Activated CD8-positive, alpha-beta memory T cell treated with anti-CD3 and anti-CD28 coated beads, Interleukin-2, amount 10 ng/mL, durations not matched to agents 7 days and 5 days (primary cell): ENCODE data around the gene CAMSAP1. TPM values are rescaled to one million over a fixed set of nuclear protein-coding genes. Genes with fewer than 3 reads are reported as not detected.

Experiments
- ATAC-seq: fragments of 150-1000 bp; cut with Tn5 transposase; one replicate; pipeline ENCODE4 v1.10.0; 2021; ENCODE audit warnings: moderate library complexity
- CTCF ChIA-PET: fragments of 350-600 bp; sonication (Branson Sonifier 250); formaldehyde crosslinking; loops from one replicate; lab custom pipeline; 2021; ENCODE audit warnings: antibody characterized with exemption; lab: Charles Lee
- DNase-seq: peaks from one replicate; pipeline ENCODE4 v3.0.0-alpha.2; 2020
- H3K27ac Mint-ChIP-seq: one replicate; pipeline ENCODE4 v1.8.0; 2021; ENCODE audit warnings: mild to moderate bottlenecking, mixed read lengths
- H3K27me3 Mint-ChIP-seq: one replicate; pipeline ENCODE4 v1.8.0; 2021; ENCODE audit warnings: mixed read lengths
- H3K36me3 Mint-ChIP-seq: one replicate; pipeline ENCODE4 v1.8.0; 2021; ENCODE audit warnings: mild to moderate bottlenecking, mixed read lengths
- H3K4me1 Mint-ChIP-seq: one replicate; pipeline ENCODE4 v1.8.0; 2021; ENCODE audit warnings: mixed read lengths
- H3K4me3 Mint-ChIP-seq: one replicate; pipeline ENCODE4 v1.8.0; 2021; ENCODE audit warnings: mild to moderate bottlenecking, moderate library complexity, mixed read lengths
- H3K9me3 Mint-ChIP-seq: one replicate; pipeline ENCODE4 v1.8.0; 2022; ENCODE audit warnings: low read depth, mixed read lengths
- total RNA-seq, 2 experiments: library from RNA; stranded (reverse); gene quantifications; one replicate each; pipeline ENCODE4 v1.2.3, GENCODE V29; 2021

Gene CAMSAP1
- total RNA-seq, 2 experiments from 2014 or later: 20.3 to 22.7 TPM

- H3K4me1 Mint-ChIP-seq: peaks cover 11% of the 10 kb centered on the region
- no peak for DNase-seq
- no peaks in the 10 kb centered on the region for H3K27me3 Mint-ChIP-seq
- no peaks in the 10 kb centered on the region for H3K36me3 Mint-ChIP-seq
- no peaks in the 10 kb centered on the region for H3K9me3 Mint-ChIP-seq
- CTCF ChIA-PET: no interaction called here
- no peak for ATAC-seq
- no peak overlapping the region for H3K27ac Mint-ChIP-seq
- H3K4me3 Mint-ChIP-seq: no peak overlapping the region
These were observed 104.4 kb downstream of the CAMSAP1 start for GRCh38 chr9:135802876-135803419.

- no peak overlapping the region for H3K27ac Mint-ChIP-seq
- no peaks in the 10 kb centered on the region for H3K36me3 Mint-ChIP-seq
- H3K27me3 Mint-ChIP-seq: no peaks in the 10 kb centered on the region
- H3K4me3 Mint-ChIP-seq: no peak overlapping the region
- H3K4me1 Mint-ChIP-seq: peaks cover 11% of the 10 kb centered on the region
- ATAC-seq (no peak), DNase-seq (no peak)
- no peaks in the 10 kb centered on the region for H3K9me3 Mint-ChIP-seq
- CTCF ChIA-PET: no interaction called here
These were observed 106.3 kb downstream of the CAMSAP1 start for GRCh38 chr9:135801070-135801469.

GRCh38 chr9:135799261-135799660 is 108.1 kb downstream of the CAMSAP1 start:
- DNase-seq: no peak
- H3K36me3 Mint-ChIP-seq: no peaks in the 10 kb centered on the region
- H3K4me3 Mint-ChIP-seq: no peak overlapping the region
- no peaks in the 10 kb centered on the region for H3K4me1 Mint-ChIP-seq
- no peak for ATAC-seq
- H3K27ac Mint-ChIP-seq: no peak overlapping the region
- no peaks in the 10 kb centered on the region for H3K27me3 Mint-ChIP-seq
- CTCF ChIA-PET: no interaction called here
- no peaks in the 10 kb centered on the region for H3K9me3 Mint-ChIP-seq

- Mint-ChIP-seq H3K36me3 (no peaks in the 10 kb centered on the region), H3K4me3 (no peak overlapping the region), H3K27me3 (no peaks in the 10 kb centered on the region), H3K27ac (no peak overlapping the region), H3K4me1 (no peaks in the 10 kb centered on the region), H3K9me3 (no peaks in the 10 kb centered on the region)
- DNase-seq (no peak), ATAC-seq (no peak)
- CTCF ChIA-PET: no interaction called here
These were observed 109.1 kb downstream of the CAMSAP1 start for GRCh38 chr9:135798263-135798585.

GRCh38 chr9:135797507-135798262 is 109.7 kb downstream of the CAMSAP1 start:
- CTCF ChIA-PET: interaction anchor here (0.8 kb wide), 1 partner anchor 21 kb away, joined by 4 read pairs; no protein-coding TSS in a partner anchor
- DNase-seq (peak; percentile 47), ATAC-seq (no peak)

GRCh38 chr9:135796784-135797485 is 110.4 kb downstream of the CAMSAP1 start:
- H3K27me3 Mint-ChIP-seq: no peaks in the 10 kb centered on the region
- H3K9me3 Mint-ChIP-seq: no peaks in the 10 kb centered on the region
- ATAC-seq (no peak), DNase-seq (no peak)
- H3K4me3 Mint-ChIP-seq: no peak overlapping the region
- no peak overlapping the region for H3K27ac Mint-ChIP-seq
- no peaks in the 10 kb centered on the region for H3K36me3 Mint-ChIP-seq
- H3K4me1 Mint-ChIP-seq: no peaks in the 10 kb centered on the region
- CTCF ChIA-PET: interaction anchor here (0.8 kb wide), 1 partner anchor 22 kb away, joined by 4 read pairs; no protein-coding TSS in a partner anchor

More at GRCh38 chr9:135797507-135798262, 109.7 kb downstream of the CAMSAP1 start:
- Mint-ChIP-seq H3K27ac (no peak overlapping the region), H3K27me3 (no peaks in the 10 kb centered on the region), H3K4me1 (no peaks in the 10 kb centered on the region), H3K9me3 (no peaks in the 10 kb centered on the region), H3K4me3 (no peak overlapping the region), H3K36me3 (no peaks in the 10 kb centered on the region)

GRCh38 chr9:135795391-135795790 is 112.0 kb downstream of the CAMSAP1 start:
- no peaks in the 10 kb centered on the region for H3K36me3 Mint-ChIP-seq
- ATAC-seq: no peak
- no peak overlapping the region for H3K4me3 Mint-ChIP-seq
- H3K27me3 Mint-ChIP-seq: no peaks in the 10 kb centered on the region
- CTCF ChIA-PET: no interaction called here
- DNase-seq: no peak
- no peak overlapping the region for H3K27ac Mint-ChIP-seq
- no peaks in the 10 kb centered on the region for H3K9me3 Mint-ChIP-seq
- H3K4me1 Mint-ChIP-seq: no peaks in the 10 kb centered on the region

GRCh38 chr9:135794361-135794885 is 112.9 kb downstream of the CAMSAP1 start:
- DNase-seq (no peak), ATAC-seq (no peak)
- Mint-ChIP-seq H3K4me3 (no peak overlapping the region), H3K27ac (no peak overlapping the region), H3K36me3 (no peaks in the 10 kb centered on the region), H3K9me3 (no peaks in the 10 kb centered on the region), H3K4me1 (no peaks in the 10 kb centered on the region), H3K27me3 (no peaks in the 10 kb centered on the region)
- CTCF ChIA-PET: no interaction called here

GRCh38 chr9:135794057-135794335 is 113.3 kb downstream of the CAMSAP1 start:
- CTCF ChIA-PET: no interaction called here
- DNase-seq (no peak), ATAC-seq (no peak)
- no peak overlapping the region for H3K4me3 Mint-ChIP-seq
- H3K9me3 Mint-ChIP-seq: no peaks in the 10 kb centered on the region
- no peaks in the 10 kb centered on the region for H3K36me3 Mint-ChIP-seq
- H3K4me1 Mint-ChIP-seq: no peaks in the 10 kb centered on the region
- H3K27ac Mint-ChIP-seq: no peak overlapping the region
- no peaks in the 10 kb centered on the region for H3K27me3 Mint-ChIP-seq

GRCh38 chr9:135793221-135794056 is 113.9 kb downstream of the CAMSAP1 start:
- Mint-ChIP-seq H3K27me3 (no peaks in the 10 kb centered on the region), H3K4me1 (no peaks in the 10 kb centered on the region), H3K27ac (no peak overlapping the region), H3K9me3 (no peaks in the 10 kb centered on the region), H3K4me3 (no peak overlapping the region), H3K36me3 (no peaks in the 10 kb centered on the region)
- DNase-seq: no peak
- ATAC-seq: no peak
- CTCF ChIA-PET: no interaction called here

GRCh38 chr9:135792268-135793128 is 114.8 kb downstream of the CAMSAP1 start:
- Mint-ChIP-seq H3K9me3 (no peaks in the 10 kb centered on the region), H3K4me1 (no peaks in the 10 kb centered on the region), H3K27ac (no peak overlapping the region), H3K27me3 (no peaks in the 10 kb centered on the region), H3K4me3 (no peak overlapping the region), H3K36me3 (no peaks in the 10 kb centered on the region)
- CTCF ChIA-PET: no interaction called here
- ATAC-seq (no peak), DNase-seq (no peak)

GRCh38 chr9:135791431-135792267 is 115.7 kb downstream of the CAMSAP1 start:
- Mint-ChIP-seq H3K27me3 (no peaks in the 10 kb centered on the region), H3K27ac (no peak overlapping the region), H3K4me1 (no peaks in the 10 kb centered on the region), H3K36me3 (no peaks in the 10 kb centered on the region), H3K9me3 (no peaks in the 10 kb centered on the region), H3K4me3 (no peak overlapping the region)
- ATAC-seq: no peak
- DNase-seq: no peak
- CTCF ChIA-PET: no interaction called here
